ENCODE measurements around the gene MARCHF2.

Gene MARCHF2

DNA sequence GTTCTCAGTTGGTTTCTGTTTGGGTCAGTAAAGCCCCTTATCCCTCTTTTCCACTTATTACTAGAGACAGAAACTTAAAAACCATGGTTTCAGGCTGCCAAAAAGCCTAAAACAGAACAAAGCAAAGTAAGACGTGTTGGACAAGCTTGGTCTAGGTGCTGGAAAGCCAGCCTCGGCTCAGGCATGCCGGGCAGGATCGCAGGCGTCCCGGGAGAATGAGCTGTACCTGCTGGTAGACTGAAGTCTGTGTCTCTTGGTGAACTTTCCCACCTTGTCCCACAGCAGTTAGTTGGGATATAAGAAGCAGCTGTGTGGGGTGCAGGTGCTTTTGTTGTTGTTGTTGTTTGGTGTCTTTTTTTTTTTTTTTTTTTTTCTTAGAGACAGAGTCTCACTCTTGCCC is 68.5 kb downstream of the MARCHF2 start:
- DNase-seq = no peak

- DNase-seq = no peak
Measured at GRCh38 chr19:8482696-8483095, 69.6 kb downstream of the MARCHF2 start.

DNA sequence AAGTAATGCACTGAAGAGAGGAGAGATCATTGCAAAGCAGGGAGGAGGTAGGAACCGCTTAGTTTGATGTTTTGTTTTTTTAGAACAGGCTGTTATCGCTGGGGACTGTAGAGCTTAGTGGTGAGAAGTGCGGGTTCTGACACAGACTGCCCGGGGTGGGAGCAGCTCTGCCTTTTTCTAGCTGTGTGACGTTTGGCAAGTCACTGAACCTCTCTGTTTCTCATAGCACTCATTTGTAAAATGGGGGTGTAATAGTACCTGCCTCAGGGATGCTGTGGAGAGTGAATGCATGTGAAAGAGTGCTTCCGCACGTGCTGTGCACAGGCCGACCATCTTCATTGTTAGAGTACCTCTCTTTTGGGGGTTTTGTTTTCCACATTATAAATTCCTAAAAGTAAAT is 70.1 kb downstream of the MARCHF2 start:
- DNase-seq = no peak

DNA sequence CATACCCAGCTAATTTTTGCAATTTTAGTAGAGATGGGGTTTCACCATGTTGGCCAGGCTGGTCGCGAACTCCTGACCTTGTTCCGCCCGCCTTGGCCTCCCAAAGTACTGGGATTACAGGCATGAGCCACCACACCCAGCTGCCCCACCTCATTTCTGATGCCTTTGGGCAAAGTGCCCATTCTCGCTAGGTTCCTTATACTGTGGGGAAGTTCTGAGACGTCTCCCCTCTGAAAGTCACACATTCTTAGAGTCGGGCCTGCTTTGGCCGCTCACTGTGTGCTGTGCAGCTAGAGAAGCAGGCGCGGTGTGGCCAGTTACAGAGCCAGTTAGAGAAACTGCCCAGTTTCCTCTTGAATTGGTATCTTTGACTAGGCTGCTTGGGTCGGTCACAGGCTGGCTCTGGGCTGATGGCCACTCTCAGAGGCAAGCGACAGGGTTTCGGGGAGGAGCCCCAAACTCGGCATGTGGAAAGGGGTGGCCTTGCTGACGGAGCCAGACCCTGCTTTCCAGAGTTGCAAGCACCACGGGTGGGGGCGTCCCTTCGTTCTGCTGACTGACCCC is 71.3 kb downstream of the MARCHF2 start:
- DNase-seq = peak in 1 of 2 donors; percentile 68

DNA sequence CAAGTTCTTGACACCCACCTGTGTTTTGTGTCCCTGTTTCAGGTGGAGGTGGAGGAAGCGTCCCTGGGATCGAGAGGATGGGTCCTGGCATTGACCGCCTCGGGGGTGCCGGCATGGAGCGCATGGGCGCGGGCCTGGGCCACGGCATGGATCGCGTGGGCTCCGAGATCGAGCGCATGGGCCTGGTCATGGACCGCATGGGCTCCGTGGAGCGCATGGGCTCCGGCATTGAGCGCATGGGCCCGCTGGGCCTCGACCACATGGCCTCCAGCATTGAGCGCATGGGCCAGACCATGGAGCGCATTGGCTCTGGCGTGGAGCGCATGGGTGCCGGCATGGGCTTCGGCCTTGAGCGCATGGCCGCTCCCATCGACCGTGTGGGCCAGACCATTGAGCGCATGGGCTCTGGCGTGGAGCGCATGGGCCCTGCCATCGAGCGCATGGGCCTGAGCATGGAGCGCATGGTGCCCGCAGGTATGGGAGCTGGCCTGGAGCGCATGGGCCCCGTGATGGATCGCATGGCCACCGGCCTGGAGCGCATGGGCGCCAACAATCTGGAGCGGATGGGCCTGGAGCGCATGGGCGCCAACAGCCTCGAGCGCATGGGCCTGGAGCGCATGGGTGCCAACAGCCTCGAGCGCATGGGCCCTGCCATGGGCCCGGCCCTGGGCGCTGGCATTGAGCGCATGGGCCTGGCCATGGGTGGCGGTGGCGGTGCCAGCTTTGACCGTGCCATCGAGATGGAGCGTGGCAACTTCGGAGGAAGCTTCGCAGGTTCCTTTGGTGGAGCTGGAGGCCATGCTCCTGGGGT is 72.7 kb downstream of the MARCHF2 start:
- no peak for DNase-seq

DNA sequence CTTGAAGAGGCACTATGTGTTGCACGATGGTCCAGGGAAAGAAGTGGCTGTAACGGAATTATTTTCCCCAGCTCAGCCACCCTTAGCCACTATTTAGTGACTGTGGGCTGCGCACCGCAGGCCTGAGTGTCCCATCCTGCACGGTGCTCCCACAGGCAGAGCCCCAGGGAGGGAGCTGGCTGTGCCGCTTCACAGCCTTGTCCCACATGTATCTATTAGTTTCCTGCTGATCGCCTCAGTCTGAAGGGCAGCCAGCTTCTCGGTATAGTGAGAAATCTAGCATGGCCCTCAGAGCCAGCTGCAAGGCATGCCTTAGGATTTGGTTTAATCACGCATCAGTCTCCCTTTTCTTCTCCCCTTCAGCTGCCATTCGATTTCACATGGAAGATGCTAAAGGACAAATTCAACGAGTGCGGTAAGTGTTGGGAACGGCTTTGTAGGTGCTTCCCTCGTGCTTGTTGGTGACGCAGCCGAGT is 73.6 kb downstream of the MARCHF2 start:
- DNase-seq = no peak

DNA sequence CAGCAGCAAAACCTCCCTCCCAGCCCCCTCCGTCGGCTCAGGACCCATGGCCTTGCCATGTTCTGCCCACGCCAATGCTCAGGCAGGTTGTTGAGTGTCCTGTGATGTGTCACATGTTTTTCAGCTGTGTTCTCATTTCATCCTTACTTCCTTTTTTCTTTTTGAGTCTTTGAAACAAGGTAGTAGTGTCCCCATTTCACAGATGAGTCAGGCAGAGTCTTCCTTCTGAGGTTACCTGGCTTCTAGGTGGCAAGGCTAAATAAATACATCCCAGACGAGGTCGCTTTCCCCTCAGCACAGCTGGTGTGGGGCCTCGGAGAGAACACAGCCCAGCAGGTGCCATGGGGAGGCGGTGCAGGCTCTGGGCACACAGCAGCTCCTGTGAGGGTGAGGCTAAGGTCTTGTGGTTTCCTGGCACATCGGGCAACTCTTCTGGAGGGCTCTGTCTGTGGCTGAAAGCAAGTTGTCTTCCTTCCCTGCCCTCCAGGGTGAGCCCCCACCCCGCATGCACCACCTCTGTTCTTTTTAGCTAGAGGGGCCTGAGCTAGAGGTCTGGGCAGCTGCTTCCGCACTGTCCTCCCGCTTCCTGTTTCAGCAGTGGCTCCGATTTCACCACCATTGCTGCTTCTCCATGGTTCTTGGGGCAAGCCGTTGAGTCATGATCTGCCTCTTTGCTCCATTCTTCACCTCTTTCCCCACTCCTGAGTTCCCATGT is 74.2 kb downstream of the MARCHF2 start:
- peak; percentile 64 to 67 for DNase-seq

DNA sequence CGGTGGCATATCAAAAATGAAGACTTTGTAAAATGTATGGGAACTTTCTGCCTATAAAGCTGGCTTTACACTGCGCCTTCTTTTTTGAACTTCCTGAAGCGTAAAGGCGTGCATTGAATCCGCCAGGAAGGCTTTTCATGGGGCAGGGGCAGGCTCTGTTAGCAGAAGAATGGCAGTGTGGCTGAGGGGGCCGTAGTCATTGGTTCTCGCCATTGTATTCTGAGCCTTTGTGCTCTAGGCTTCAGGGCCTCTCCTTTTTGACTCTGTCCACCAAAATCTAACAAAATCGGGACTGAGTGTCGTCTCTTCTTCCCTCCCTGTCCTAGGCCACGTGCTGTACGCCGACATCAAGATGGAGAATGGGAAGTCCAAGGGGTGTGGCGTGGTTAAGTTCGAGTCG is 75.3 kb downstream of the MARCHF2 start:
- DNase-seq = no peak
